CD8-positive, alpha-beta memory T cell (primary cell): ENCODE measurements around the gene SRBD1. TPM values are rescaled to one million over a fixed set of nuclear protein-coding genes. Genes with fewer than 3 reads are reported as not detected.

Source experiments
- CTCF ChIA-PET: fragments of 350-600 bp; sonication (Branson Sonifier 250); formaldehyde crosslinking; loops from one replicate; lab custom pipeline; 2021; ENCODE audit warnings: antibody characterized with exemption; lab: Charles Lee
- POLR2A ChIA-PET: fragments of 350-600 bp; sonication (Branson Sonifier 250); formaldehyde crosslinking; loops from one replicate; lab custom pipeline; 2021; ENCODE audit warnings: antibody characterized with exemption; lab: Charles Lee
- DNase-seq, 5 donors: peaks; one replicate each; pipeline versions ENCODE4 v3.0.0 to v3.0.0-alpha.2; 2020 to 2022; ENCODE audit warnings: mixed read lengths in 1 of 5
- H3K27ac ChIP-seq: one replicate; pipeline ENCODE4 v1.7.0; 2013; ENCODE audit warnings: low read depth, mild to moderate bottlenecking, low read length, moderate library complexity
- H3K27me3 ChIP-seq: 2 replicates; pipeline ENCODE4 v1.7.0; 2013; ENCODE audit warnings: low read length, mild to moderate bottlenecking; ENCODE audit not compliant: insufficient read depth, poor library complexity, severe bottlenecking
- H3K36me3 ChIP-seq: 2 replicates; pipeline ENCODE4 v1.7.0; 2013; ENCODE audit warnings: mild to moderate bottlenecking, low read length, moderate library complexity; ENCODE audit not compliant: insufficient read depth
- H3K4me1 ChIP-seq: 2 replicates; pipeline ENCODE4 v1.7.0; 2013; ENCODE audit warnings: mild to moderate bottlenecking, low read length, moderate library complexity; ENCODE audit not compliant: insufficient read depth
- H3K4me3 ChIP-seq: 2 replicates; pipeline ENCODE4 v1.7.0; 2013; ENCODE audit warnings: mild to moderate bottlenecking, low read length
- H3K9me3 ChIP-seq: 2 replicates; pipeline ENCODE4 v1.7.0; 2013; ENCODE audit warnings: mild to moderate bottlenecking, low read length
- H3K27ac Mint-ChIP-seq, 8 donors: one replicate each; pipeline ENCODE4 v1.8.0; 2020 to 2021; ENCODE audit warnings: mixed read lengths in 8 of 8, mild to moderate bottlenecking in 6 of 8, inconsistent platforms in 3 of 8, moderate library complexity in 3 of 8
- H3K27me3 Mint-ChIP-seq, 2 donors: one replicate each; pipeline ENCODE4 v1.8.0; 2020 to 2021; ENCODE audit warnings: mixed read lengths in 2 of 2, mild to moderate bottlenecking in 1 of 2, moderate library complexity in 1 of 2
- H3K36me3 Mint-ChIP-seq, 3 donors: one replicate each; pipeline ENCODE4 v1.8.0; 2020 to 2021; ENCODE audit warnings: mixed read lengths in 3 of 3, inconsistent platforms in 1 of 3, mild to moderate bottlenecking in 1 of 3
- H3K4me1 Mint-ChIP-seq, 3 donors: one replicate each; pipeline ENCODE4 v1.8.0; 2020 to 2021; ENCODE audit warnings: mixed read lengths in 3 of 3, inconsistent platforms in 1 of 3, mild to moderate bottlenecking in 1 of 3
- H3K4me3 Mint-ChIP-seq, 7 donors: one replicate each; pipeline ENCODE4 v1.8.0; 2020 to 2021; ENCODE audit warnings: mixed read lengths in 7 of 7, mild to moderate bottlenecking in 6 of 7, moderate library complexity in 4 of 7, inconsistent platforms in 2 of 7
- H3K9me3 Mint-ChIP-seq, 5 donors: one replicate each; pipeline ENCODE4 v1.8.0; 2020 to 2022; ENCODE audit warnings: mixed read lengths in 5 of 5, mild to moderate bottlenecking in 3 of 5, moderate library complexity in 2 of 5, inconsistent platforms in 1 of 5
- polyA plus RNA-seq: library from polyadenylated mRNA; unstranded; fragments of 300-500 nt; fragmentation: Illumina TruSeq; gene quantifications from one replicate; pipeline ENCODE4 v1.2.3, GENCODE V29; 2021
- total RNA-seq, 2 experiments: library from RNA; stranded (reverse); gene quantifications; one replicate each; pipeline ENCODE4 v1.2.3, GENCODE V29; 2021

The SRBD1 gene
- total and polyA plus RNA-seq, 3 experiments from 2014 or later, result 12.7 to 18.9 (median 18.1) TPM

DNA sequence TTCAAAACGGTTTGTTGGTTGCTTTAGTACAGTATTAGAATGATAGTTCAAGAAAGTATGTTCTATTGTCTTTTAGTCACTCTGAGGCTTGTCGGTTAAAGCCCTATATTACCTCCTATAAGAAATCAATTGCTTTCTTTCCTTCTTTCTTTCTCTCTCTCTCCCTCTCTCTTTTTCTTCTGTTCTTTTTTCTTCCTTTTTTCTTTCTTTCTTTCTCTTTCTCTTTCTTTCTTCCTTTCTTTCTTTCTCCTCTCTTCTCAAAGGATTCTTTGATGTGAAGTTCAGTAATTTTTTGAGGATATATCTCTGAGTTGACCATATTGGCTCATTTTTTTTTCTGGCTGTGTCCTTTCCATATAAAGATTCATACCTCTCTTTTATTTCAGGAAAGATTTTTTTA lies 249.4 kb downstream of the SRBD1 start:
- Histone ChIP-seq H3K36me3 (no peaks in the 10 kb centered on the region), H3K9me3 (no peaks in the 10 kb centered on the region), H3K27ac (no peak overlapping the region), H3K4me3 (no peak overlapping the region), H3K27me3 (no peaks in the 10 kb centered on the region), H3K4me1 (no peaks in the 10 kb centered on the region)
- H3K4me3 Mint-ChIP-seq, result no peak overlapping the region
- DNase-seq, result no peak
- CTCF ChIA-PET, result no interaction called here
- no peaks in the 10 kb centered on the region for H3K4me1 Mint-ChIP-seq
- POLR2A ChIA-PET, result no interaction called here
- H3K9me3 Mint-ChIP-seq, result no peaks in the 10 kb centered on the region
- H3K27me3 Mint-ChIP-seq, result peaks cover 0 to 5% of the 10 kb centered on the region in 2 donors
- H3K36me3 Mint-ChIP-seq, result no peaks in the 10 kb centered on the region
- peak overlapping the region in 1 of 8 donors; percentile 16 for H3K27ac Mint-ChIP-seq

DNA sequence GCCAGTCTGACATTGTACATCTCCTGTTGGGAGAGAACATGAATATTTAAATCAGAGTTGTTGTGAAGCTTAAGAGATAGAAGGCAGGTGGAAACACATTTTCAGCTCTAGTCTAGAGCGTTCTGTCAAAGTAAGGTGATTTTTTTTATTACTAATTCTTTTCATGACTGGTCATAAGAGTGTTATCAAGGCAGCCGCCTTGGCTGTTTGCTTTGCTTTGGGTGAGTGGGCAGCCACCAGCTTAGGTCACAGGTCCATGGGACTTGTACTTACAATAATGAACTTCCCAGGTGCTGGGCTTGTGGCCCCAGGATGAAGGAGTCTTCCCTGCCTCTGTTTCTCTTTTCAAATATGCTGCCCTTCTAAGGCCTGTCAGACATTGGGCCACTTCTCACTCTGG lies 256.3 kb downstream of the SRBD1 start:
- POLR2A ChIA-PET, result no interaction called here
- Histone ChIP-seq H3K9me3 (no peaks in the 10 kb centered on the region), H3K4me1 (no peaks in the 10 kb centered on the region), H3K27ac (no peak overlapping the region), H3K36me3 (no peaks in the 10 kb centered on the region), H3K4me3 (no peak overlapping the region), H3K27me3 (no peaks in the 10 kb centered on the region)
- H3K4me1 Mint-ChIP-seq, result no peaks in the 10 kb centered on the region
- no peaks in the 10 kb centered on the region for H3K27me3 Mint-ChIP-seq
- no peaks in the 10 kb centered on the region for H3K9me3 Mint-ChIP-seq
- CTCF ChIA-PET, result no interaction called here
- DNase-seq, result no peak
- H3K27ac Mint-ChIP-seq, result no peak overlapping the region
- no peaks in the 10 kb centered on the region for H3K36me3 Mint-ChIP-seq
- H3K4me3 Mint-ChIP-seq, result no peak overlapping the region

- no peaks in the 10 kb centered on the region for H3K36me3 ChIP-seq
- H3K9me3 Mint-ChIP-seq, result no peaks in the 10 kb centered on the region
- H3K4me3 ChIP-seq, result no peak overlapping the region
- DNase-seq, result no peak
- H3K4me3 Mint-ChIP-seq, result no peak overlapping the region
- H3K4me1 Mint-ChIP-seq, result no peaks in the 10 kb centered on the region
- POLR2A ChIA-PET, result no interaction called here
- no peaks in the 10 kb centered on the region for H3K27me3 ChIP-seq
- no peaks in the 10 kb centered on the region for H3K27me3 Mint-ChIP-seq
- no peaks in the 10 kb centered on the region for H3K36me3 Mint-ChIP-seq
- H3K9me3 ChIP-seq, result no peaks in the 10 kb centered on the region
- no peak overlapping the region for H3K27ac ChIP-seq
- CTCF ChIA-PET, result no interaction called here
- H3K27ac Mint-ChIP-seq, result no peak overlapping the region
- no peaks in the 10 kb centered on the region for H3K4me1 ChIP-seq
Observed at GRCh38 chr2:45353879-45354278, 257.2 kb downstream of the SRBD1 start.

- DNase-seq, result no peak
- no peaks in the 10 kb centered on the region for H3K4me1 Mint-ChIP-seq
- Histone ChIP-seq H3K4me1 (no peaks in the 10 kb centered on the region), H3K4me3 (no peak overlapping the region), H3K9me3 (no peaks in the 10 kb centered on the region), H3K27me3 (no peaks in the 10 kb centered on the region), H3K36me3 (no peaks in the 10 kb centered on the region), H3K27ac (no peak overlapping the region)
- POLR2A ChIA-PET, result no interaction called here
- CTCF ChIA-PET, result no interaction called here
- H3K27me3 Mint-ChIP-seq, result peaks cover 0 to 4% of the 10 kb centered on the region in 2 donors
- H3K4me3 Mint-ChIP-seq, result no peak overlapping the region
- H3K27ac Mint-ChIP-seq, result no peak overlapping the region
- H3K36me3 Mint-ChIP-seq, result no peaks in the 10 kb centered on the region
- no peaks in the 10 kb centered on the region for H3K9me3 Mint-ChIP-seq
Observed at GRCh38 chr2:45352506-45352905, 258.6 kb downstream of the SRBD1 start.

GRCh38 chr2:45345331-45346234 lies 265.5 kb downstream of the SRBD1 start:
- Mint-ChIP-seq H3K4me1 (no peaks in the 10 kb centered on the region), H3K4me3 (no peak overlapping the region), H3K27ac (no peak overlapping the region), H3K9me3 (no peaks in the 10 kb centered on the region), H3K36me3 (no peaks in the 10 kb centered on the region), H3K27me3 (peaks cover 2 to 23% of the 10 kb centered on the region in 2 donors)
- DNase-seq, result no peak
- H3K4me1 ChIP-seq, result no peaks in the 10 kb centered on the region
- ChIA-PET CTCF (interaction anchor here (1.1 kb wide), 1 partner anchor 13 kb away, joined by 4 read pairs; no protein-coding TSS in a partner anchor), POLR2A (no interaction called here)
- no peak overlapping the region for H3K27ac ChIP-seq
- no peaks in the 10 kb centered on the region for H3K27me3 ChIP-seq
- H3K9me3 ChIP-seq, result no peaks in the 10 kb centered on the region
- no peaks in the 10 kb centered on the region for H3K36me3 ChIP-seq
- no peak overlapping the region for H3K4me3 ChIP-seq

DNA sequence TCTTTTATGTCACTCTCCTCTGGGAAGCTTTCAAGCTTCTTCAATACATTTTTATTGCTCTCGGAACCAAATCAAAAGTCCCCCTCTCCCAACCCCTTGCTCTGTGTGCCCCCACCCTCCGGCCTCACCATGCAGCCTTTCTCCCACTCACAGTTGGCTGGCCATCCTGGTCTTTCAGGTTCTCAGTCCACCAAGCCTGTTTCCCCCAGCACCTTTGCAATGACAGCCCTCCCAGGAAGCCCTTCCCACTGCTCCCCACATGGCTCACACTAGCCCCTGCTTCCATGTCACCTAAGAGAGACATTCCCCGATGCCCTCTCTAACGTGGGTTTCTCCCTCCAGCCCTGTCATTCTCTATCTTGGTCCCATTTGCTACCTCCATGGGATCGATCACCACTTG lies 266.6 kb downstream of the SRBD1 start:
- Mint-ChIP-seq H3K36me3 (no peaks in the 10 kb centered on the region), H3K9me3 (no peaks in the 10 kb centered on the region), H3K27me3 (peaks cover 2 to 23% of the 10 kb centered on the region in 2 donors), H3K4me1 (no peaks in the 10 kb centered on the region), H3K4me3 (no peak overlapping the region), H3K27ac (no peak overlapping the region)
- no peaks in the 10 kb centered on the region for H3K4me1 ChIP-seq
- CTCF ChIA-PET, result no interaction called here
- H3K9me3 ChIP-seq, result no peaks in the 10 kb centered on the region
- no peak overlapping the region for H3K4me3 ChIP-seq
- no peaks in the 10 kb centered on the region for H3K36me3 ChIP-seq
- POLR2A ChIA-PET, result no interaction called here
- H3K27me3 ChIP-seq, result no peaks in the 10 kb centered on the region
- no peak for DNase-seq
- H3K27ac ChIP-seq, result no peak overlapping the region

DNA sequence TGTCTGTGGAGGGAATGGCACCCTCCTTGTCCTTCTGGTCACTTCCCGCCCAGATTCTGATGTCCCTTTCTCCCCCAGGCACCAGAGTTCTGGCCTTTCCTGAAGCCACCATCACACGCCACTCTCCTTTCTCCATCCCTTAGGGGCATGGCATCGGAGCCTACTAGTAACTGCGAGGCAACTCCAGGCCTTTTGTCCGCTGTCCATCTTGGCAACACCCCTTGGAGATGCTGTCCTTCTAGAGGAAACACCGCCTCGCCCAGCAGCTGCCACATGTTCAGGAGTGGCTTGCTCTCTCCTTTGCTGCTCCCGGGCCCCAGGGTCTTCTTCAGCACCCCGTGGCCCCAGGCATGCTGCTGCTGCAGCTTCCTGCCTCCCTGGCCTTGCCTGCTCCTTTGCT lies 267.0 kb downstream of the SRBD1 start:
- H3K4me1 Mint-ChIP-seq, result no peaks in the 10 kb centered on the region
- H3K27ac ChIP-seq, result no peak overlapping the region
- H3K9me3 Mint-ChIP-seq, result no peaks in the 10 kb centered on the region
- no peaks in the 10 kb centered on the region for H3K27me3 ChIP-seq
- ChIA-PET CTCF (no interaction called here), POLR2A (no interaction called here)
- H3K36me3 Mint-ChIP-seq, result no peaks in the 10 kb centered on the region
- no peak overlapping the region for H3K4me3 Mint-ChIP-seq
- H3K4me3 ChIP-seq, result no peak overlapping the region
- H3K9me3 ChIP-seq, result no peaks in the 10 kb centered on the region
- H3K27me3 Mint-ChIP-seq, result peaks cover 2 to 23% of the 10 kb centered on the region in 2 donors
- H3K36me3 ChIP-seq, result no peaks in the 10 kb centered on the region
- H3K4me1 ChIP-seq, result no peaks in the 10 kb centered on the region
- no peak for DNase-seq
- no peak overlapping the region for H3K27ac Mint-ChIP-seq

DNA sequence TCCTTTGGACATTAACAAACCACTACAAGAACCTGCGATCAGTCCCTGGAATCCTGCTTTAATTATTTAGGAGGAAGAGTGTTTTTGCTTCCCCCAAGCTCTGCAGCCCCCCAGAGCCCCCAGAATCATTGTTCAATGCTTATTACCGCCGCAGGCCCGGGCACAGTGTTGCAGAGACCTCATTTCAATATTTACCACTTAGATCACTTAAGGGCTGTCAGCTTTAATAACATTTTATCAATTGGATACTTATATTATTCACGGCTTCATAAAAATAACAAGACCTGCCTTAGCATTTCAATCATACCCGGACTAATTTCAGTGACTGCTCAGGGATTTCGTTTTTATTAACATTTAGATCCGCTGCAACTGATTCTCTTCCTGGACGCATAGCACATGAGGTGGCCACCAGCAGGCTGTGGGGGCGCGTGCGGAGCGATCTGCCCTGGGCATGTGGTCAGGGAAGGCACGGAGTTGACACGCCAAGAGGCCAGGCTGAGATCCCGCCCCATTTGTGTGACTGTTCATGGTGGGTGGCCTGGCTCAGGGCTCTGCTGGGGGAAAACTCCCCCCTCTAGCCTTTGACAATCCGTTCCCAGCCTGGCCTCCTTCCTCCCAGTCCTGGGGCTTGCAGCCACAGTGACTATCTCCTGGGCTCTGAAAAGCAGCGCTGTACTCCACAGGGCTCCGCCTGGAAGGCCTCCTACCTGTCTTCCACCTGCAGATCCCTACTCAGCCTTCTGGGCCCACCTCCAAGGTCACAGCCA lies 267.6 kb downstream of the SRBD1 start:
- no peak for DNase-seq
- ChIA-PET POLR2A (no interaction called here), CTCF (no interaction called here)
- Mint-ChIP-seq H3K27me3 (peaks cover 2 to 23% of the 10 kb centered on the region in 2 donors), H3K4me1 (no peaks in the 10 kb centered on the region), H3K36me3 (no peaks in the 10 kb centered on the region), H3K27ac (no peak overlapping the region), H3K9me3 (no peaks in the 10 kb centered on the region), H3K4me3 (no peak overlapping the region)
- Histone ChIP-seq H3K4me1 (no peaks in the 10 kb centered on the region), H3K27ac (no peak overlapping the region), H3K36me3 (no peaks in the 10 kb centered on the region), H3K4me3 (no peak overlapping the region), H3K27me3 (no peaks in the 10 kb centered on the region), H3K9me3 (no peaks in the 10 kb centered on the region)
